ENCODE data around the gene ZNRD2. TPM values are rescaled to one million over a fixed set of nuclear protein-coding genes. Genes with fewer than 3 reads are reported as not detected.

ZNRD2 gene
- total and polyA plus RNA-seq, 2 of the 8 experiments (the other 6 are each of a cell fraction or from before 2014, with no cell fraction given): 53.4 to 125 TPM

DNA sequence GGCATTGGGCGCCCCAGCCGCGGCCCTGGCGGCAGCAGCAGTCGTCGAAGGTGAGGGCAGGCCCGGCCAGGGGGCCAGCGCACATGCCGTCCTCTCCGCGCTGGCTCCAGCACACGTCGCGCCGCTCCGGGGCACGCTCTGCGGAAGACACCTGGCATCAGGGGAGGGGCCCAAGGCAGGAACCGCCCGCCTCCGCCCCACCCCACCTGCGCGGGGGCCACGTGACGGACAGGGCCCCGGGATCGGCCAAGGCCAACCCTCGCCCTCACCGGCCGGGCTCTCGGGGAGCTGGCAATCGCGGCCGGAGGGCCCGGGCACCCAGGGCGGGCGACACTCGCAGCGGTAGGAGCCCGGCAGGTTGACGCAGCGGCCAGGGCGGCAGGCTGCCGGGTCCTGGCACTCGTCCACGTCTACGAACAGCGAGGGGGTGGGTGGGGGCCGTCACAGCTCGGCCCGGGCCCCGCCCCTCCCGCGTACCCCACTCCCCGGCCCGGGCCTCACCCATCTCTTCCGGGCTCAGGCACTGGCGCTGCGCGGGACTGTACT lies 30.5 kb upstream of the ZNRD2 start (continued):
- TF ChIP-seq, protein P1, sequence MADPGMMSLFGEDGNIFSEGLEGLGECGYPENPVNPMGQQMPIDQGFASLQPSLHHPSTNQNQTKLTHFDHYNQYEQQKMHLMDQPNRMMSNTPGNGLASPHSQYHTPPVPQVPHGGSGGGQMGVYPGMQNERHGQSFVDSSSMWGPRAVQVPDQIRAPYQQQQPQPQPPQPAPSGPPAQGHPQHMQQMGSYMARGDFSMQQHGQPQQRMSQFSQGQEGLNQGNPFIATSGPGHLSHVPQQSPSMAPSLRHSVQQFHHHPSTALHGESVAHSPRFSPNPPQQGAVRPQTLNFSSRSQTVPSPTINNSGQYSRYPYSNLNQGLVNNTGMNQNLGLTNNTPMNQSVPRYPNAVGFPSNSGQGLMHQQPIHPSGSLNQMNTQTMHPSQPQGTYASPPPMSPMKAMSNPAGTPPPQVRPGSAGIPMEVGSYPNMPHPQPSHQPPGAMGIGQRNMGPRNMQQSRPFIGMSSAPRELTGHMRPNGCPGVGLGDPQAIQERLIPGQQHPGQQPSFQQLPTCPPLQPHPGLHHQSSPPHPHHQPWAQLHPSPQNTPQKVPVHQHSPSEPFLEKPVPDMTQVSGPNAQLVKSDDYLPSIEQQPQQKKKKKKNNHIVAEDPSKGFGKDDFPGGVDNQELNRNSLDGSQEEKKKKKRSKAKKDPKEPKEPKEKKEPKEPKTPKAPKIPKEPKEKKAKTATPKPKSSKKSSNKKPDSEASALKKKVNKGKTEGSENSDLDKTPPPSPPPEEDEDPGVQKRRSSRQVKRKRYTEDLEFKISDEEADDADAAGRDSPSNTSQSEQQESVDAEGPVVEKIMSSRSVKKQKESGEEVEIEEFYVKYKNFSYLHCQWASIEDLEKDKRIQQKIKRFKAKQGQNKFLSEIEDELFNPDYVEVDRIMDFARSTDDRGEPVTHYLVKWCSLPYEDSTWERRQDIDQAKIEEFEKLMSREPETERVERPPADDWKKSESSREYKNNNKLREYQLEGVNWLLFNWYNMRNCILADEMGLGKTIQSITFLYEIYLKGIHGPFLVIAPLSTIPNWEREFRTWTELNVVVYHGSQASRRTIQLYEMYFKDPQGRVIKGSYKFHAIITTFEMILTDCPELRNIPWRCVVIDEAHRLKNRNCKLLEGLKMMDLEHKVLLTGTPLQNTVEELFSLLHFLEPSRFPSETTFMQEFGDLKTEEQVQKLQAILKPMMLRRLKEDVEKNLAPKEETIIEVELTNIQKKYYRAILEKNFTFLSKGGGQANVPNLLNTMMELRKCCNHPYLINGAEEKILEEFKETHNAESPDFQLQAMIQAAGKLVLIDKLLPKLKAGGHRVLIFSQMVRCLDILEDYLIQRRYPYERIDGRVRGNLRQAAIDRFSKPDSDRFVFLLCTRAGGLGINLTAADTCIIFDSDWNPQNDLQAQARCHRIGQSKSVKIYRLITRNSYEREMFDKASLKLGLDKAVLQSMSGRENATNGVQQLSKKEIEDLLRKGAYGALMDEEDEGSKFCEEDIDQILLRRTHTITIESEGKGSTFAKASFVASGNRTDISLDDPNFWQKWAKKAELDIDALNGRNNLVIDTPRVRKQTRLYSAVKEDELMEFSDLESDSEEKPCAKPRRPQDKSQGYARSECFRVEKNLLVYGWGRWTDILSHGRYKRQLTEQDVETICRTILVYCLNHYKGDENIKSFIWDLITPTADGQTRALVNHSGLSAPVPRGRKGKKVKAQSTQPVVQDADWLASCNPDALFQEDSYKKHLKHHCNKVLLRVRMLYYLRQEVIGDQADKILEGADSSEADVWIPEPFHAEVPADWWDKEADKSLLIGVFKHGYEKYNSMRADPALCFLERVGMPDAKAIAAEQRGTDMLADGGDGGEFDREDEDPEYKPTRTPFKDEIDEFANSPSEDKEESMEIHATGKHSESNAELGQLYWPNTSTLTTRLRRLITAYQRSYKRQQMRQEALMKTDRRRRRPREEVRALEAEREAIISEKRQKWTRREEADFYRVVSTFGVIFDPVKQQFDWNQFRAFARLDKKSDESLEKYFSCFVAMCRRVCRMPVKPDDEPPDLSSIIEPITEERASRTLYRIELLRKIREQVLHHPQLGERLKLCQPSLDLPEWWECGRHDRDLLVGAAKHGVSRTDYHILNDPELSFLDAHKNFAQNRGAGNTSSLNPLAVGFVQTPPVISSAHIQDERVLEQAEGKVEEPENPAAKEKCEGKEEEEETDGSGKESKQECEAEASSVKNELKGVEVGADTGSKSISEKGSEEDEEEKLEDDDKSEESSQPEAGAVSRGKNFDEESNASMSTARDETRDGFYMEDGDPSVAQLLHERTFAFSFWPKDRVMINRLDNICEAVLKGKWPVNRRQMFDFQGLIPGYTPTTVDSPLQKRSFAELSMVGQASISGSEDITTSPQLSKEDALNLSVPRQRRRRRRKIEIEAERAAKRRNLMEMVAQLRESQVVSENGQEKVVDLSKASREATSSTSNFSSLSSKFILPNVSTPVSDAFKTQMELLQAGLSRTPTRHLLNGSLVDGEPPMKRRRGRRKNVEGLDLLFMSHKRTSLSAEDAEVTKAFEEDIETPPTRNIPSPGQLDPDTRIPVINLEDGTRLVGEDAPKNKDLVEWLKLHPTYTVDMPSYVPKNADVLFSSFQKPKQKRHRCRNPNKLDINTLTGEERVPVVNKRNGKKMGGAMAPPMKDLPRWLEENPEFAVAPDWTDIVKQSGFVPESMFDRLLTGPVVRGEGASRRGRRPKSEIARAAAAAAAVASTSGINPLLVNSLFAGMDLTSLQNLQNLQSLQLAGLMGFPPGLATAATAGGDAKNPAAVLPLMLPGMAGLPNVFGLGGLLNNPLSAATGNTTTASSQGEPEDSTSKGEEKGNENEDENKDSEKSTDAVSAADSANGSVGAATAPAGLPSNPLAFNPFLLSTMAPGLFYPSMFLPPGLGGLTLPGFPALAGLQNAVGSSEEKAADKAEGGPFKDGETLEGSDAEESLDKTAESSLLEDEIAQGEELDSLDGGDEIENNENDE (IDR thresholded peaks at IDR 0.05; ENCODE audit: insufficient replicate concordance, low read length): no peak
- peak; percentile 84 for TF ChIP-seq KDM4A (IDR thresholded peaks at IDR 0.05; ENCODE audit: low read depth, low read length, severe bottlenecking)
- peak; percentile 56 for TF ChIP-seq SUZ12 (IDR thresholded peaks at IDR 0.05; ENCODE audit: low read length)
- TF ChIP-seq SAP30 (IDR thresholded peaks at IDR 0.05; ENCODE audit: insufficient read depth, insufficient replicate concordance, low read length): no peak
- peak; percentile 98 for TF ChIP-seq MAX (IDR thresholded peaks at IDR 0.05)
- TF ChIP-seq CTBP2 (IDR thresholded peaks at IDR 0.05; ENCODE audit: borderline replicate concordance, insufficient read depth, insufficient read length, low read length): peak; percentile 34
- 0 out of 2 replicates have a peak, but pooled peaks have one; percentile 56 for TF ChIP-seq TCF12 (IDR thresholded peaks at IDR 0.05; ENCODE audit: low read depth, low read length)
- TF ChIP-seq, protein P2, sequence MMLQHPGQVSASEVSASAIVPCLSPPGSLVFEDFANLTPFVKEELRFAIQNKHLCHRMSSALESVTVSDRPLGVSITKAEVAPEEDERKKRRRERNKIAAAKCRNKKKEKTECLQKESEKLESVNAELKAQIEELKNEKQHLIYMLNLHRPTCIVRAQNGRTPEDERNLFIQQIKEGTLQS (IDR thresholded peaks at IDR 0.05; ENCODE audit: insufficient read depth, low read depth, low read length): 0 out of 2 replicates have a peak, but pooled peaks have one; percentile 48
